Endodermal cell (in vitro differentiated cells): Measurements from ENCODE around the gene ZNHIT6. TPM values are rescaled to one million over a fixed set of nuclear protein-coding genes. Genes with fewer than 3 reads are reported as not detected.

Source experiments
- DNase-seq: peaks from one replicate; pipeline ENCODE4 v3.0.0-alpha.2; 2017
- H3K27ac ChIP-seq: 2 replicates; pipeline ENCODE4 v1.5.1; 2013; ENCODE audit warnings: mild to moderate bottlenecking, low read depth, low read length, moderate library complexity
- H3K27me3 ChIP-seq: 2 replicates; pipeline ENCODE4 v1.6.1; 2013; ENCODE audit warnings: mild to moderate bottlenecking, low read length, moderate library complexity; ENCODE audit not compliant: insufficient read depth, control insufficient read depth, poor library complexity, severe bottlenecking
- H3K36me3 ChIP-seq: 2 replicates; pipeline ENCODE4 v1.7.0; 2013; ENCODE audit warnings: mild to moderate bottlenecking, low read length, moderate library complexity; ENCODE audit not compliant: control insufficient read depth, insufficient read depth
- H3K4me1 ChIP-seq: one replicate; pipeline ENCODE4 v1.7.0; 2013; ENCODE audit warnings: low read length; ENCODE audit not compliant: control insufficient read depth, insufficient read depth
- H3K4me3 ChIP-seq: 2 replicates; pipeline ENCODE4 v1.5.1; 2013; ENCODE audit warnings: mild to moderate bottlenecking, low read length, moderate library complexity
- H3K9ac ChIP-seq: 2 replicates; pipeline ENCODE4 v1.6.1; 2013; ENCODE audit warnings: mild to moderate bottlenecking, low read length, moderate library complexity; ENCODE audit not compliant: poor library complexity, severe bottlenecking; ENCODE audit errors: extremely low read depth
- H3K9me3 ChIP-seq: 2 replicates; pipeline ENCODE4 v1.6.1; 2013; ENCODE audit warnings: mild to moderate bottlenecking, low read length, moderate library complexity; ENCODE audit not compliant: control insufficient read depth
- H3K27ac Mint-ChIP-seq: 2 replicates; pipeline ENCODE4 v1.8.0; 2020; ENCODE audit warnings: mixed read lengths
- H3K27me3 Mint-ChIP-seq: 2 replicates; pipeline ENCODE4 v1.8.0; 2021; ENCODE audit warnings: mild to moderate bottlenecking, mixed read lengths; ENCODE audit not compliant: insufficient read depth
- H3K36me3 Mint-ChIP-seq: 2 replicates; pipeline ENCODE4 v1.8.0; 2020; ENCODE audit warnings: low read depth, mixed read lengths
- H3K4me1 Mint-ChIP-seq: 2 replicates; pipeline ENCODE4 v1.8.0; 2020; ENCODE audit warnings: mixed read lengths
- H3K4me3 Mint-ChIP-seq: 2 replicates; pipeline ENCODE4 v1.8.0; 2020; ENCODE audit warnings: mild to moderate bottlenecking, moderate library complexity, mixed read lengths
- H3K9me3 Mint-ChIP-seq: 2 replicates; pipeline ENCODE4 v1.8.0; 2020; ENCODE audit warnings: mild to moderate bottlenecking, mixed read lengths
- CTCF ChIP-seq: fragments of 200-600 bp; sonication (generic); conservative IDR thresholded peaks from 2 replicates; pipeline ENCODE4 v1.5.0; 2021; ENCODE audit warnings: antibody characterized with exemption, mild to moderate bottlenecking
- WGBS, 2 experiments: methylation state at CpG; one replicate each; pipeline versions ENCODE4 v1.1.5 to v1.1.7; 2013; ENCODE audit warnings: missing lambda C conversion rate in 2 of 2, mixed read lengths in 1 of 2; ENCODE audit not compliant: insufficient coverage in 1 of 2, insufficient read length in 1 of 2; 5-methylcytosine and 5-hydroxymethylcytosine counted together
- total RNA-seq, 2 donors: library from RNA; stranded (reverse); fragmentation: NEBNext Ultra II Directional in 1 of 2; extraction: Animal tissue kit (Norgen Biotek cat#: 25700) in 1 of 2; gene quantifications; 2 replicates in 1 of 2; 3 replicates in 1 of 2; pipeline ENCODE4 v1.2.1, GENCODE V29; 2021

The ZNHIT6 gene
- total RNA-seq, 2 donors from 2014 or later = 11.3 to 12.4 TPM

- H3K36me3 Mint-ChIP-seq = peaks cover 15% of the 10 kb centered on the region
- DNase-seq = no peak
- peaks cover 2% of the 10 kb centered on the region for H3K4me1 Mint-ChIP-seq
- Histone ChIP-seq H3K9me3 (no peaks in the 10 kb centered on the region), H3K27me3 (no peaks in the 10 kb centered on the region), H3K4me3 (no peak overlapping the region), H3K27ac (no peak overlapping the region), H3K4me1 (no peaks in the 10 kb centered on the region), H3K9ac (no peak overlapping the region), H3K36me3 (peaks cover 21% of the 10 kb centered on the region)
- H3K27me3 Mint-ChIP-seq = no peaks in the 10 kb centered on the region
- H3K27ac Mint-ChIP-seq = no peak overlapping the region
- no peak for TF ChIP-seq CTCF
- no peaks in the 10 kb centered on the region for H3K9me3 Mint-ChIP-seq
- 100% methylated on average over 1 of the region's 1 CpG; no CpG with 5 or more reads in 1 of the 2 experiments for WGBS, 2 experiments
- H3K4me3 Mint-ChIP-seq = no peak overlapping the region
Measured at GRCh38 chr1:85656256-85656655, 52.0 kb downstream of the ZNHIT6 start.

GRCh38 chr1:85655315-85655714 is 52.9 kb downstream of the ZNHIT6 start:
- no peak overlapping the region for H3K27ac Mint-ChIP-seq
- Histone ChIP-seq H3K27me3 (no peaks in the 10 kb centered on the region), H3K4me1 (no peaks in the 10 kb centered on the region), H3K9me3 (no peaks in the 10 kb centered on the region), H3K4me3 (no peak overlapping the region), H3K27ac (no peak overlapping the region), H3K9ac (no peak overlapping the region), H3K36me3 (peaks cover 21% of the 10 kb centered on the region)
- no peaks in the 10 kb centered on the region for H3K9me3 Mint-ChIP-seq
- TF ChIP-seq CTCF = no peak
- no peaks in the 10 kb centered on the region for H3K27me3 Mint-ChIP-seq
- peaks cover 21% of the 10 kb centered on the region for H3K36me3 Mint-ChIP-seq
- no peak for DNase-seq
- peaks cover 2% of the 10 kb centered on the region for H3K4me1 Mint-ChIP-seq
- WGBS, 2 experiments = 87 to 90% methylated on average over 1 of the region's 1 CpG
- H3K4me3 Mint-ChIP-seq = no peak overlapping the region

GRCh38 chr1:85654066-85654782 is 54.0 kb downstream of the ZNHIT6 start:
- Histone ChIP-seq H3K4me1 (no peaks in the 10 kb centered on the region), H3K4me3 (no peak overlapping the region), H3K27me3 (no peaks in the 10 kb centered on the region), H3K9ac (no peak overlapping the region), H3K9me3 (peaks cover 5% of the 10 kb centered on the region), H3K27ac (no peak overlapping the region), H3K36me3 (peaks cover 27% of the 10 kb centered on the region)
- H3K9me3 Mint-ChIP-seq = peaks cover 3% of the 10 kb centered on the region
- peaks cover 2% of the 10 kb centered on the region for H3K4me1 Mint-ChIP-seq
- H3K4me3 Mint-ChIP-seq = no peak overlapping the region
- peaks cover 29% of the 10 kb centered on the region for H3K36me3 Mint-ChIP-seq
- DNase-seq = no peak
- H3K27ac Mint-ChIP-seq = no peak overlapping the region
- no peaks in the 10 kb centered on the region for H3K27me3 Mint-ChIP-seq
- 84% methylated on average over 6 of the region's 6 CpGs; no CpG with 5 or more reads in 1 of the 2 experiments for WGBS, 2 experiments
- TF ChIP-seq CTCF = no peak
